PC-9 (cell line): Measurements from ENCODE around the gene GPI.

Experiments used
- EZH2 ChIP-seq: fragments of 200-600 bp; sonication (generic); IDR thresholded peaks from 2 replicates; pipeline ENCODE4 v1.8.0; 2017; ENCODE audit warnings: antibody characterized with exemption, low read depth
- TF ChIP-seq, protein P1 (sequence below): fragments of 200-600 bp; sonication (generic); conservative IDR thresholded peaks from 2 replicates; pipeline ENCODE4 v1.6.1; 2017; ENCODE audit warnings: mixed run types, antibody characterized with exemption, mild to moderate bottlenecking, moderate library complexity

DNA sequence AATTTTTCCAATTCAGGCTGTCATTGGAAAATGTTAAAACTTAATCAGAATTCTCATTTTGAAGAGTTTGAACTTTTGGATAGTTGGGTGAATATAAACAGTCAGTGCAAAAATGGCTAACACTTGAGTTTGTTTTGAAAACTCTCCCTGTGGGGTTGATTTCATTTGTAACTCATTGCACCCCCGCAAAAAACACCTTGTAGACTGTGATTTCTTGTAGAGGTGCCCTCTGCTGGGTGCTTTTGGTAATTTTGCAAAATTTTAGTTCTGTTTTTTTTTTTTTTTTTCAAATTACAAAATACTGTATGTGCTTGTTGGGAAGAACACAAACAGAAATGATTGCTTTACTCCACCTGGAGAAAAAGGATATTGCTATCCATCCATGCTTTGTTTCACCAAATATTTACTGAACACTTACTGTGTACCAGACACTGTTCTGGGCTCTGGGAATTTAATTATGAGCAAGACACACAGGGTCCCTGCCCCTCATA lies 28.2 kb upstream of the GPI start:
- TF ChIP-seq, protein P1, sequence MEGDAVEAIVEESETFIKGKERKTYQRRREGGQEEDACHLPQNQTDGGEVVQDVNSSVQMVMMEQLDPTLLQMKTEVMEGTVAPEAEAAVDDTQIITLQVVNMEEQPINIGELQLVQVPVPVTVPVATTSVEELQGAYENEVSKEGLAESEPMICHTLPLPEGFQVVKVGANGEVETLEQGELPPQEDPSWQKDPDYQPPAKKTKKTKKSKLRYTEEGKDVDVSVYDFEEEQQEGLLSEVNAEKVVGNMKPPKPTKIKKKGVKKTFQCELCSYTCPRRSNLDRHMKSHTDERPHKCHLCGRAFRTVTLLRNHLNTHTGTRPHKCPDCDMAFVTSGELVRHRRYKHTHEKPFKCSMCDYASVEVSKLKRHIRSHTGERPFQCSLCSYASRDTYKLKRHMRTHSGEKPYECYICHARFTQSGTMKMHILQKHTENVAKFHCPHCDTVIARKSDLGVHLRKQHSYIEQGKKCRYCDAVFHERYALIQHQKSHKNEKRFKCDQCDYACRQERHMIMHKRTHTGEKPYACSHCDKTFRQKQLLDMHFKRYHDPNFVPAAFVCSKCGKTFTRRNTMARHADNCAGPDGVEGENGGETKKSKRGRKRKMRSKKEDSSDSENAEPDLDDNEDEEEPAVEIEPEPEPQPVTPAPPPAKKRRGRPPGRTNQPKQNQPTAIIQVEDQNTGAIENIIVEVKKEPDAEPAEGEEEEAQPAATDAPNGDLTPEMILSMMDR = peak; percentile 91
- no peak for TF ChIP-seq EZH2
